Stimulated activated CD4-positive, alpha-beta T cell treated with anti-CD3 and anti-CD28 coated beads, Interleukin-12 subunit alpha, Interleukin-12 subunit beta, amount 100 ng/mL, for 48 hours (primary cell): ENCODE data around the gene CREBBP.

Source experiments
- DNase-seq, 3 donors: peaks; one replicate each; pipeline ENCODE4 v3.0.0-alpha.2; 2020; ENCODE audit warnings: low read depth in 2 of 3, low spot score in 1 of 3

CREBBP gene

DNA sequence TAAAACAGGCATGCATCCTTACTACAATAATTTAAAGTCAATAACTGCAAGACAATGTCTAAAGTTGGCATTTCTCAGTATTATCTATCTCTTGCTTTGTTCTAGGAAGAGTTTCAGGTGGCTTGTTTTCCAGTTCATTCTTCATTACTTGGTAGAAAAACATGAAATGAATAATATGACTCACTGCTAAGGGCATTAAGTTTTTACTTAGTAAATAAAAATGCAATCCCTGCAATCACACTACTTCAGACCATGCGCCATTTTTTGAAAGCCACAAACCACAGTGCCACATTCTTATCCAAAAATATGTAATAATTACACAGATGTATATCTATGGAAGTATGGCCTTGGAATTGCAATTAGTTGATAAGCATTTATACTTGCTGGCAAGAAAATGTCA, 55.4 kb downstream of the CREBBP start:
- no peak for DNase-seq

GRCh38 chr16:3824121-3824795, 56.3 kb downstream of the CREBBP start:
- DNase-seq, result no peak

GRCh38 chr16:3823427-3823826, 57.1 kb downstream of the CREBBP start:
- no peak for DNase-seq

- no peak for DNase-seq
Observed at GRCh38 chr16:3822366-3823045, 58.0 kb downstream of the CREBBP start.

DNA sequence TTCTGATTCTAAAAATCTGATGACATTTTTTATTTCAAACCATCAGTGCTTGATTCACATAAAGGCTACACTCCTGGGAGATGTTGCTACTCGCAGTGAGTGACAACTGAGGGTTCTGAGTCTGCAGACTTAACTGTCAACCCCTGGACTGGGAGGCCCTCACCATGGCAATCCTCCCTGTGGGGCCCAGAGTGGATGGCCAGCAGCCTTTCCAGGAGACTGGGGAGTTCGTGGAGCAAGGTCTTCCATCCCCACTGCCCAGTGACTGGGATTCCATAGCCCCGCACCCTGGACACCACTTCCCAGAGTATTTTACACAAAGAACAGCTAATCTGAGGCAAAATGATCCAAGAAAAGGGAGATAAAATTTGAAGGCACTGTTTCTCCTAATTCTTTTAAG, 59.3 kb downstream of the CREBBP start:
- no peak for DNase-seq

DNA sequence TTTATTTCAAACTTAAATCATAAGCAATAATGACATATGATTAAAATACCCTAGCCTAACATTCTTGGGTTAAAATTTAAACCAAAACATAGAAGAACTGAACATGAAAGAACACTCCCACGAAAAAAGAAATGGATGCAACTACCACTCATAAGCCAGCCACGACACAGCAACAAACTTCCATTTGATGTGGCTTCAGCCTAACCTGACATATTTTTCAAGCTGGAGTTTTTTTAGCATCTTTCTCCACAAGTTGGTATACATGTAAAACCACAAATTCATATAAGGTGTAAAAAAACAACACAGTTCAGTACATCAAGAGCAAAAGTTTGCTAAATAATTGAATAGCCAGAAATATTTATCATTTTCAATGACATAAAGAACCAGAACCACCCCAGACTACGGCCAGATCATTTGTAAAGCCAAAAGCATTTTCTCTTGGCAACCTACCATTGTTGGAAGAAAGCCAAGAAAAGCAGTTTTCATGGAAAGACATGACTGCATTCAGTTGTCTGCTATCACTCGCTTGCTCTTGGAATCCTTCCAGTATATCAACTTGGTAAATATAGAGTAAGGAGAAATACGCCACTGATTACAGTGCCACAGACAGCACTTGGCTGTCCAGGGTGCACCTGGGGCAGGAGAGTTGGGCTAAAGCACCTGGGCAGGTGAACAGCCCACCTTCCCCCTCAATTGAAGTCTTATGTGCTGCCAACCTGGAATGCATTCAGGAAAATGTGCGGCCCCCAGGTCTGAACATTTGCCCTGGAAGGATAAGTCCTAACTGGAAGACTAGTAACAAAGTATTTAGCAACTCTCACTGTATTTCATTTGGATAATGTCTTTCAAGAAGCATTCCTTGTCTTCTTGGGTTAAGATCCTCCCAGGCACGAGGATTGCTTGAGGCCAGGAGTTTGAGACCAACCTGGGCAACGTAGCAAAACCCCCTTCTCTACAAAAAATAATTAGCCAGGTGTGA, 60.5 kb downstream of the CREBBP start:
- no peak for DNase-seq

- DNase-seq, result no peak
Observed at GRCh38 chr16:3819175-3819527, 61.4 kb downstream of the CREBBP start.

GRCh38 chr16:3816326-3816725, 64.2 kb downstream of the CREBBP start:
- no peak for DNase-seq

DNA sequence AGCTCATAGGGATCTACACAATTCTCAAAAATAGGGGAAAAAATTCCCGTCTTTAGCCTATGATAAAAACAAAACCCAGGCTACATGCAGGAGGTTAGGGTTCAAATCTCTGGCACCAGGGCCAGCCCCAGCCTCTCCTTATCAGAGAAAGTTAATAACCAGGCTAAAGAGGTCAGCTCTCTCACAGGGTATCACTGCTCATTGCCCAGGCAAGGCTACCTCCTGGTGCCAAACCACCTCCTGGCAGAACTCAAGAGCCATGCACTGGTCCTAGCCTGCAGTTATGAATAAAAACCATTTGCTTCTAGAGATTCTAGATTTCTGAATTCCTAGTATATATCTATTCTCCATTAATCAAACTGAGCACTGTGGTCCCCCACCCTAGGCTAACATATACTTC, 65.8 kb downstream of the CREBBP start:
- no peak for DNase-seq

GRCh38 chr16:3812469-3813172, 67.9 kb downstream of the CREBBP start:
- no peak for DNase-seq

DNA sequence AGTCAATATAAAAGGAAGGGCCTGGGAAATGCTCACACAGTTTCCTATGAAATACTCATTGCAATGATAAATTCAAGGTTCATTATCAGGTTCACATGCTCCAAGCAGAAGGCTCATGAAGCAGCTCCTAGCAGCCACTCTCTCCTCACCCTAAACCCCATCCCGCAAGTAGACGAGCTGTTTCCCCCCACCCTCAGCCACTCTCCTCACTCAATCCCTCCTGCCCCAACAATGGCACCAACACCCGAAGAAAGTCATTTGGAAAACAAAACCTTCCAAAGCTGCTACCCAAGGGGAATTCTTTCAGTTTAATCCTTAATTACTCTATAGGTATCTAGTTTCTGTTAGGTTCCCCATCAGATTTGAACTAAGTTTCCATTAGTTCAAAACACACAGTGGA, 69.7 kb downstream of the CREBBP start:
- DNase-seq, result no peak

DNA sequence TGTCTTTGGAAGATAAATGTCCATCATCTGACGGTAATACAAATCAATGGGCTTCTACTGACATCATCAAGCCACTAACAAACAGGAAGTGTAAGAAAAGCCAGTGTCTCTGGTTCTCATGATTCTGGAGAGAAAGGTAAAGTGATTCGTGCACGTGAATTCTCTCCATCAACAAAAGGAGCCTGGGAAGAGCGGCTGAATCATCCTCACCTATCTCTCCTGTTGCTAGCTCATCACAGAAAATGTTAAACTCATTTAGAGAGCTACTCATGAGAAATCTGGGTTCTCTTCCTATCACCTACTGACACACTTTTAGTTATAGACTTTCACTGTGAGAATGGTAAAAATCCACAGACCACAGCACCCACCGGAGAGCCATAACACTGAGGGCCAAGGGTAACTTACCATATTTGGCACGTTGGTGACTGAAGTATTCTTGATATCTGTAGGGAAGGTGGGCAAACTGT, 70.3 kb downstream of the CREBBP start:
- peak in 1 of 3 donors; percentile 12 for DNase-seq

DNA sequence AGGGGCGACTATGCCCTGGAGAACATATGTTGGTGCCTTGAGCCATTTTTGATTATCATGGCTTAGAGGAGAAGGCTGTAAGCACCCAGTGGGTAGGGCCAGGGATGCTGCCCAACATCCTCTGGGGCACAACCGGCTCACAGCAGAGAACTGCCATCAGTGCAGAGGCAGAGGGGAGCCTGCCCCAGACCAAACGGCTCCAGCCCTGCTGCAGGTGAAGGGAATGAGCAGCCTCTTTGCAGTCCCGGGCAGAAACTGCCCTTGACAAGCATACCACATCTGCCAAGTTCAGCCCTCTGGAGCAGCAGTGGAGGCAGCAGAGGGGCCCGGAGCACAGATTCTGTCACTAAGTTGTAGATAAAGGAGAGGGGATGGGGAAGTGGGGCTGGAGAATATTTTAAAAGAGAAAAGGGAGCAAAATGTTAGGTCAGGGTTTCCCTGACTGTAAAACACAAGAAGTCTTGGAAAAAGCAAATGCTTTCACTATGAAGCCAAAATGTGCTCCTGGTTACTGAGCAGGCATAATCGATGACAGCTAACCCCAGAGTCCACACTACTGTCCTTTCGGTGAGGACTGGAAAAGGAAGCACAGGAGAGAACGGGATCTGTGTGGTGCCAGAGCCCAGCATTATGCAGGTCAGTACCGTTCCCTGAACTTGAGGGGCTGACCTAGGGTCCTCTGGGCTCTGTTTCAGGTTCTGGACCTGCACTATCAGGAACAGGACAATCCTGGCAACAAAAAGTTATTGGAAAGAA, 72.0 kb downstream of the CREBBP start:
- no peak for DNase-seq

DNA sequence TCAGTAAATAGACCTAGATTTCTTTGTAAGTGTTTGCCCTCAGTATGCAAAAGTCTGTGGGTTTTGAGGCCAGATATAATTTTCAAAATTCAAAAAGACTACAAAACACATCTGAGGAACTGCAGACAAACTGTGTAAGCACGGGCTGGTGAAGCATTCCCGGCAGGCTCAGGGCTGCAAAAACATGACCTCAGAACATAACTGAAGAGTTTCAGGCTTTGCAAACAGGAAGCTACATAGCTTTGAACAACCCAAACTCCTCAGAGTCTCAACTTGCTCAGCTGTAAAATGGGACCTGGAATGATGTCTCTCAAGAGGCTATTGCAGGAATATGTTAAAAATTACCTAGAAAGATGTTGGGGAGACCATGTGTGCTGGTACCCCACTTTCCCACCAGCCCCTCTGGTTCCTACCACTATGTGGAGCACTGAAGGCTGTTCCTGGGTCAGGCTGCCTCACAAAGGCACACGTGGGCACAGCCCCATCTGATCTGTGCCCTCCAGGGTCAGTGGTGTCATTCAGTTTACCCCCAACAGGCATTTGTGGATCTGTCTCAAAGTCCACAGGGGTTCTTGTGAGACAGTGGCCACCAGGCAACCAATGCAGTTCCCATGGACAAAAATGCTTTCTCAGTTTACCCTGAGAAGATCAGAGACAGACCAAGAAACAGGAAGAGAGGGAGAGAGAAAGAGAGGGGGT, 72.9 kb downstream of the CREBBP start:
- no peak for DNase-seq

DNA sequence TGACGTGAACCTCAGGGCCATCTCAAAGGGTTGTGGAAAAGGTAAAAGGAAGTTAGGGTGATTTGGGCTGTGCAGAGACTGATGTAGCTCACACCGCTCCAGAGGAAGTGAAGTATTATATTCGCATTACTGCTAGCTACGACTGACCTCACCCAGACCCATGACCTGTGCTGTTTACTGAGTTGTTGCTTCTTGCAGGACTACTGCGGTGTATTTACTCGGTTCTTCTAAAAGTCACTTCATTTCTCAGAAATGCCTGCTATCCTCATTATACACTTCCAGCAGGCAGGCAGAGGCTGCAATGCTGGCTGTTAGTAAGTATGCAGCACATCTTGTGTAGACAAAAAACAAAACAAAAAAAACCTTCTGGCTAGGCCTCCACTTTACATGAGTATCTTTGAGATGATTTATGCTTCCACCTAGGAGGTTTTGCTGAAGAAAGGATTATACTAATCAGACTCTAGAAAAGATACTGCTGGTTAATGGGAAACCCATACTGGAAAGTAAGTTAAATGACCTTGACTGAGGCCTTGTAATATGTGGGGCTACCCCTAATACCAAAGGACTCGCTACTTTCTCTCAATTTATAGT, 76.0 kb downstream of the CREBBP start:
- DNase-seq, result no peak

DNA sequence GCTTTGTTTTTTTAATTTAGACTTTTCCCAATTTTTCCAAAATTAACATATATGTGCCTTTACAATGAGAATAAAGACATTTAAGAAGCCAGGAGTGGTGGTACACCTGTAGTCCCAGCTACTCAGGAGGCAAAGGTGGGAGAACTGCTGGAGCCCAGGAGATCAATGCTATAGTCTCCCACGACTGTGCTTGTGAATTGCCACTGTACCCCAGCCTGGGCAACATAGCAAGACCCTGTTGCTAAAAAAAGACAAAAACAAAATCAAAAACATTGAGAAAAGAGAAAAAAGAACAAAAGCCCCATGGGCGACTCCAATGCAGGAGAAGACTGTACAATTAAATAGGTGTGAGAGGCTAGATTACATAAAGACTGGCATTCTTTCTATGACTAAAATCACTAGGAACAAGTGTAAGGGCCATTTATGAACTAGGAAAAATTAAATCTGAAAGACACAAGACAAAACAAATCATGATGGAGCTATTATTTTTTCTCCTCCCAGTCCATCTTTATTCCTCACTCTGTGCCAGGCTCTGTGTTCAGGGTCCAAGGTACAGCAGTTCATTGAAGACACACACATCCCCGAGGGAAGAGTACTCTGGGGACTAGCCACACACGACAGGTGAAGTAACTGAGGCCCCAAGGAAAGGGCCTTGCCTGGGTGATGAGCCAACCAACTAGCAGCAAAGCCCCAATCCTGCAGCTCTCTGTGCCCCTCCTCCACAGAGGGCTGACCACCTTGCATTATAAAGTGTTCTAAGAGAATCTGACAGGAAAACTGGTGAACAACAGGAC, 79.8 kb downstream of the CREBBP start:
- no peak for DNase-seq

DNA sequence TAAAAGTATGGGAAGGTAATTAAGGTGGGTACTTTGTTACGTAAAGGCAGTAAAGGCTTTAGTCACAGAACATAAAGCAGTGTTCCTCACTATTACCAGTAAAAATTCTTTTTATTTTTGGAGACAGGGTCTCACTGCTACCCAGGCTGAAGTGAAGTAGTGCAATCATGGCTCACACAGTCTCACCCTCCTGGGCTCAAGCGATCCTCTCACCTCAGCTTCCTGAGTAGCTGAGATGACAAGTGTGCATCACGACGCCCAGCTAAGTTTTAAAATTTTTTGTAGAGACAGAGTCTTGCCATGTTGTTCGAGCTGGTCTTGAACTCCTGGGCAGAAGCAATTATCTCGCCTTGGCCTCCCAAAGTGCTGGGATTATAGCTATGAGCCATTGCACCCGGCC, 80.5 kb downstream of the CREBBP start:
- DNase-seq, result no peak

- DNase-seq, result no peak
Observed at GRCh38 chr16:3799354-3799753, 81.2 kb downstream of the CREBBP start.

DNA sequence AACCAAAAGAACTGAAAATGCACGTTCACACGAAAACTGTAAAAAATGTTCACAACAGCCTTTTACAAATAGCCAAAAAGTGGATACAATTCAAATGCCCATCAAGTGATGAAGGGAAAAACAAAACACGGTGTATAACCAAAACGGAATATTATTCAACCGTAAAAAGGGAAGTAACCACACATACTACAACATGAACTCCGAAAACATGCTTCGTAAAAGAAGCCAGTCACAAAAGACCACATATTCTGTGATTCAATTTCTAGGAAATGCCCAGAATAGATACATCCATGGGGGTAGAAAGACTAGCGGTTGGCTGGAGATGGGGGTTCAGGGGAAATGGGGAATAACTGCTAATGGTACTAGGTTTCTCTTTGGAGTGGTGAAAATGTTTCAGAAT, 81.7 kb downstream of the CREBBP start:
- no peak for DNase-seq
